ENCODE data around the gene JUN.
A peak's percentile ranks its signal among the peaks of the same experiment; 100 is the strongest.

DNA sequence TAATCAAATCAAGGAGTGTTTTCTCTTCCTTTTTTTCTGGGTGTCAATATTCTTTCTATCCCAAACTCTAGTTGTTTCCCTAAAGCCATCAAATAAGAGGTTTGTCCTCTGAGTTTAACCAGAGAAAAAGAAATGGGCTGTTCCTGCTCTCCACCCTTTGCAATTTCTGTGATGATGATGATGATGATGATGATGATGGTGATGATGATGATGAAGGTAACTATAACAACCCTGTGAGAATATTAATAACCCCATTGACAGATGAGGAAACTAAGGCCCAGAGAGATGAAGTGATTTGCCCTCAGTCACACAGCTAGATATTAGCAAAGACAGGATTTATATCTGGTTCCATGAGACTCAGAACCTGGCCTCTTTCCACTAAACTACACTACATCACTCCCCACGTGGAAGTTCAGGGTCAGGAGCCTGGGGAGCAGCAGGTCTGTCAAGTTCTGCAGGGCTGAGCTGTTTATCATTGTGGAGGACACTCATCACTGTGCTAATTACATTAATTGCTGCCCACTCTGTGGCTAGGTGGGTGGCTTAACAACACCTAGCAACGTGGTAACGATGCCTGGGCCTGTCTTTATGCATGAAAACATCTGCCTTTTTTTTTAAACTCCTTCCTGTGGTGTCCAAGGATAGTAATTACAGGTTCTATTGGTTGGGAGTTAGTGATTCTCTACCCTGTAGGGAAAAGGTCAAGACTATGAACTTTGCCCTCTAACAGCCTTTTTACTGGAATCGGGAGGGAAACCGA is 19.0 kb upstream of the JUN start:
- TF ChIP-seq POLR2AphosphoS5 (IDR thresholded peaks at IDR 0.05), result peak in 1 of 3 donors; percentile 28
- TF ChIP-seq CTCF (IDR thresholded peaks at IDR 0.05), result no peak
- no peak for TF ChIP-seq EP300 (IDR thresholded peaks at IDR 0.05)
